NCI-H1105 treated with DMSO at 0.1 percent for 48 hours (cell line): Measurements from ENCODE around the gene LRRIQ1.

ENCODE experiments used
- DNase-seq: peaks from one replicate; lab custom pipeline; 2025; lab: John Stamatoyannopoulos, UW

LRRIQ1 gene

GRCh38 chr12:85060916-85061315 is 24.8 kb downstream of the LRRIQ1 start:
- DNase-seq, result no peak

GRCh38 chr12:85065837-85066482 is 29.8 kb downstream of the LRRIQ1 start:
- DNase-seq, result no peak

GRCh38 chr12:85072826-85073225 is 36.7 kb downstream of the LRRIQ1 start:
- no peak for DNase-seq

GRCh38 chr12:85076688-85077430 is 40.7 kb downstream of the LRRIQ1 start:
- DNase-seq, result peak; percentile 78

GRCh38 chr12:85085066-85085465 is 48.9 kb downstream of the LRRIQ1 start:
- DNase-seq, result no peak

- DNase-seq, result no peak
These were observed 53.6 kb downstream of the LRRIQ1 start for GRCh38 chr12:85089792-85090191.

GRCh38 chr12:85092814-85093370 is 56.7 kb downstream of the LRRIQ1 start:
- no peak for DNase-seq

- DNase-seq, result no peak
These were observed 59.4 kb downstream of the LRRIQ1 start for GRCh38 chr12:85095501-85095900.

GRCh38 chr12:85130646-85131045 is 94.5 kb downstream of the LRRIQ1 start:
- no peak for DNase-seq

- DNase-seq, result no peak
These were observed 102.7 kb downstream of the LRRIQ1 start for GRCh38 chr12:85138833-85139232.

GRCh38 chr12:85147331-85147730 is 111.2 kb downstream of the LRRIQ1 start:
- DNase-seq, result no peak

GRCh38 chr12:85152311-85152729 is 116.2 kb downstream of the LRRIQ1 start:
- DNase-seq, result no peak

GRCh38 chr12:85155791-85156190 is 119.6 kb downstream of the LRRIQ1 start:
- DNase-seq, result peak; percentile 55

- DNase-seq, result no peak
These were observed 120.4 kb downstream of the LRRIQ1 start for GRCh38 chr12:85156569-85156968.

GRCh38 chr12:85157035-85157603 is 121.0 kb downstream of the LRRIQ1 start:
- no peak for DNase-seq

- no peak for DNase-seq
These were observed 127.7 kb downstream of the LRRIQ1 start for GRCh38 chr12:85163752-85164321.

GRCh38 chr12:85179680-85180270 is 143.6 kb downstream of the LRRIQ1 start:
- DNase-seq, result no peak

- DNase-seq, result no peak
These were observed 146.5 kb downstream of the LRRIQ1 start for GRCh38 chr12:85182699-85183098.

GRCh38 chr12:85183855-85184254 is 147.7 kb downstream of the LRRIQ1 start:
- no peak for DNase-seq

GRCh38 chr12:85186236-85186635 is 150.1 kb downstream of the LRRIQ1 start:
- no peak for DNase-seq

GRCh38 chr12:85188619-85189018 is 152.5 kb downstream of the LRRIQ1 start:
- no peak for DNase-seq

- DNase-seq, result no peak
These were observed 154.6 kb downstream of the LRRIQ1 start for GRCh38 chr12:85190728-85191127.
